Fibroblast of skin of left biceps (primary cell): ENCODE measurements around the gene KRT8.

Source experiments
- DNase-seq, 2 experiments: peaks; one replicate each; pipeline ENCODE4 v3.0.0-alpha.2; 2013; ENCODE audit warnings: low read depth in 2 of 2

Gene KRT8

GRCh38 chr12:52847335-52848102 is 57.4 kb downstream of the KRT8 start:
- no peak for DNase-seq
